Endothelial cell of umbilical vein (primary cell): ENCODE results near the gene MBTD1.

Source experiments
- EZH2 ChIP-seq: IDR thresholded peaks from 2 replicates; pipeline ENCODE4 v1.6.1; 2012; ENCODE audit warnings: borderline replicate concordance, low read depth, mild to moderate bottlenecking, moderate library complexity, low read length, inconsistent platforms; ENCODE audit not compliant: severe bottlenecking
- FOS ChIP-seq: IDR thresholded peaks from 2 replicates; pipeline ENCODE4 v1.6.1; 2011; ENCODE audit warnings: mild to moderate bottlenecking, low read length, moderate library complexity, borderline replicate concordance; ENCODE audit not compliant: insufficient read depth
- GATA2 ChIP-seq: IDR thresholded peaks from 2 replicates; pipeline ENCODE4 v1.7.0; 2011; ENCODE audit warnings: low read depth, mild to moderate bottlenecking, moderate library complexity, mixed read lengths, low read length; ENCODE audit not compliant: insufficient read length, insufficient read depth
- JUN ChIP-seq: IDR thresholded peaks from 2 replicates; pipeline ENCODE4 v1.6.1; 2011; ENCODE audit warnings: borderline replicate concordance, low read depth; ENCODE audit not compliant: insufficient read length, insufficient read depth
- MYC ChIP-seq: IDR thresholded peaks from one replicate; pipeline ENCODE4 v1.6.1; 2011; ENCODE audit warnings: mild to moderate bottlenecking, low read depth, low read length
- POLR2A ChIP-seq: IDR thresholded peaks from 2 replicates; pipeline ENCODE4 v1.6.1; 2012; ENCODE audit warnings: low read depth, mild to moderate bottlenecking, control low read depth, low read length
- POLR2AphosphoS5 ChIP-seq: IDR thresholded peaks from 2 replicates; pipeline ENCODE4 v1.6.1; 2012; ENCODE audit warnings: low read depth, mild to moderate bottlenecking, control low read depth, low read length, moderate library complexity; ENCODE audit not compliant: insufficient read depth
- TF ChIP-seq, protein P1 (sequence below), 2 donors: IDR thresholded peaks; 1 replicate in 1 of 2; 2 replicates in 1 of 2; pipeline ENCODE4 v1.5.1; 2011; ENCODE audit warnings: low read length in 2 of 2, mild to moderate bottlenecking in 2 of 2, moderate library complexity in 2 of 2, control low read depth in 1 of 2, inconsistent platforms in 1 of 2, low read depth in 1 of 2; ENCODE audit not compliant: insufficient read depth in 1 of 2; ENCODE audit errors: extremely low read depth in 1 of 2
- TF ChIP-seq, protein P2 (sequence below): IDR thresholded peaks from 2 replicates; pipeline ENCODE4 v1.6.1; 2011; ENCODE audit not compliant: insufficient read depth, insufficient read length

DNA sequence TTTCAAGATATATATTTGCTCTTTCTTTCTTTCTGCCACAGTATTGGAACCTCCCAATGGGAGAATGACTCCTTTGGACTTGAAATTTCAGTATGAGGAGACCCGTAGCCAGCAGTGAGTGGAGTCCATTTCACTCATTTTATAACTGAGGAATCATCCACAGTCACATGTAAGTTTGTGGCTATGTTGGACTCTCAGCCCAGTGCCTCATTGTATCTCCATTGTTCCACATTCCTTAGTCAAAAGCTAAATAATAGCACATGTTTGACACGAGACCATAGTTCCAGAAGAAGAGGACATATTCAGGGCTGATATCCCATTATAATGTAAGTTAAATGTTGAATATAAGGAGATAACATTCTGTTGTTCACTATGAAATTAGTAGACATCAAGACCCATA, 126.5 kb downstream of the MBTD1 start:
- TF ChIP-seq, protein P1, sequence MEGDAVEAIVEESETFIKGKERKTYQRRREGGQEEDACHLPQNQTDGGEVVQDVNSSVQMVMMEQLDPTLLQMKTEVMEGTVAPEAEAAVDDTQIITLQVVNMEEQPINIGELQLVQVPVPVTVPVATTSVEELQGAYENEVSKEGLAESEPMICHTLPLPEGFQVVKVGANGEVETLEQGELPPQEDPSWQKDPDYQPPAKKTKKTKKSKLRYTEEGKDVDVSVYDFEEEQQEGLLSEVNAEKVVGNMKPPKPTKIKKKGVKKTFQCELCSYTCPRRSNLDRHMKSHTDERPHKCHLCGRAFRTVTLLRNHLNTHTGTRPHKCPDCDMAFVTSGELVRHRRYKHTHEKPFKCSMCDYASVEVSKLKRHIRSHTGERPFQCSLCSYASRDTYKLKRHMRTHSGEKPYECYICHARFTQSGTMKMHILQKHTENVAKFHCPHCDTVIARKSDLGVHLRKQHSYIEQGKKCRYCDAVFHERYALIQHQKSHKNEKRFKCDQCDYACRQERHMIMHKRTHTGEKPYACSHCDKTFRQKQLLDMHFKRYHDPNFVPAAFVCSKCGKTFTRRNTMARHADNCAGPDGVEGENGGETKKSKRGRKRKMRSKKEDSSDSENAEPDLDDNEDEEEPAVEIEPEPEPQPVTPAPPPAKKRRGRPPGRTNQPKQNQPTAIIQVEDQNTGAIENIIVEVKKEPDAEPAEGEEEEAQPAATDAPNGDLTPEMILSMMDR (IDR thresholded peaks at IDR 0.05; ENCODE audit: extremely low read depth in 1 of 2, insufficient read depth in 1 of 2, low read depth in 1 of 2, low read length in 2 of 2), result no peak
- TF ChIP-seq EZH2, result no peak
- TF ChIP-seq POLR2AphosphoS5, result no peak
- no peak for TF ChIP-seq POLR2A
- TF ChIP-seq, protein P2, sequence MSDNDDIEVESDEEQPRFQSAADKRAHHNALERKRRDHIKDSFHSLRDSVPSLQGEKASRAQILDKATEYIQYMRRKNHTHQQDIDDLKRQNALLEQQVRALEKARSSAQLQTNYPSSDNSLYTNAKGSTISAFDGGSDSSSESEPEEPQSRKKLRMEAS, result no peak
- no peak for TF ChIP-seq MYC
- TF ChIP-seq GATA2, result no peak
- no peak for TF ChIP-seq JUN
- TF ChIP-seq FOS, result no peak
